Heart left ventricle (tissue), 13 donors: ENCODE measurements around the gene ADAM19.

ENCODE experiments used
- CTCF ChIP-seq, 12 donors: fragments of 200-600 bp; sonication (generic) in 4 of 12; IDR thresholded peaks; one replicate each; pipeline versions ENCODE4 v1.5.0 to v1.8.0; 2018 to 2022; ENCODE audit warnings: antibody characterized with exemption in 12 of 12, mild to moderate bottlenecking in 5 of 12
- POLR2A ChIP-seq, 2 donors: fragments of 450-650 bp; IDR thresholded peaks; one replicate each; pipeline ENCODE4 v1.6.1; 2017; ENCODE audit warnings: antibody characterized with exemption in 2 of 2, mild to moderate bottlenecking in 2 of 2, moderate library complexity in 2 of 2
- donor health status: ischemic (EF 13 %, LVEDD 7.1; RV severe dilation, severe dysfunction).
- donor health status: DM: no; HTN: yes; CAD: no.
- donor health status: DM: no; HTN: no; CAD: no.
- donor health status: ischemic (EF 25% LVEDD 6.9; RV normal size, moderate dysfunction).
- donor health status: ischemic (EF 25% LVEDD 5.7; RV mildly dilated, moderate dysfunction).
- donor health status: ischemic (EF 35%, LVEDD 5.7; RV mildly dilated, moderate dysfunction).
- donor health status: nonischemic (EF 11% LVEDD 7.7; RV severe dilation, severe dysfunction).
- donor health status: DM: yes; HTN: yes; CAD: no.
- donor health status: PGD.
- donor health status: ischemic (EF 29% LVEDD 5.4; RV normal size, mild dysfunction).
- donor health status: nonischemic (EF 23%, LVEDD 6.1; RV moderate dilation, normal function).

- TF ChIP-seq CTCF (IDR thresholded peaks at IDR 0.05) (no peak), POLR2A (IDR thresholded peaks at IDR 0.05) (no peak)
These were observed 94.3 kb downstream of the ADAM19 start for GRCh38 chr5:157481265-157481664.
